Cardiac muscle cell (in vitro differentiated cells and primary cell): ENCODE results near the gene CYBA. TPM values are rescaled to one million over a fixed set of nuclear protein-coding genes. Genes with fewer than 3 reads are reported as not detected.
A peak's percentile ranks its signal among the peaks of the same experiment; 100 is the strongest.

Experiments used
- DNase-seq, 2 donors: peaks; one replicate each; pipeline versions ENCODE4 v3.0.0 to v3.0.0-alpha.2; 2010 to 2017; ENCODE audit warnings: low read depth in 1 of 2, low spot score in 1 of 2
- H3K27ac ChIP-seq: fragments of 200-600 bp; sonication (generic); 2 replicates; pipeline ENCODE4 v1.5.1; 2016
- H3K27me3 ChIP-seq: fragments of 200-600 bp; sonication (generic); 2 replicates; pipeline ENCODE4 v1.6.0; 2016; ENCODE audit warnings: control low read depth
- H3K36me3 ChIP-seq: fragments of 200-600 bp; sonication (generic); 2 replicates; pipeline ENCODE4 v1.5.1; 2016; ENCODE audit warnings: control low read depth
- H3K4me1 ChIP-seq: fragments of 200-600 bp; sonication (generic); 2 replicates; pipeline ENCODE4 v1.8.1; 2017; ENCODE audit warnings: low read depth, mild to moderate bottlenecking, mixed run types
- H3K4me3 ChIP-seq: fragments of 200-600 bp; sonication (generic); 2 replicates; pipeline ENCODE4 v1.5.1; 2016; ENCODE audit warnings: mild to moderate bottlenecking
- H3K9me3 ChIP-seq: fragments of 200-600 bp; sonication (generic); 2 replicates; pipeline ENCODE4 v1.5.1; 2017; ENCODE audit warnings: low read depth, mild to moderate bottlenecking, control low read depth
- CTCF ChIP-seq: IDR thresholded peaks from 2 replicates; pipeline ENCODE4 v1.5.1; 2012; ENCODE audit warnings: low read depth, mild to moderate bottlenecking, low read length
- polyA plus RNA-seq: library from polyadenylated mRNA; unstranded; fragments of >200 nt; fragmentation: Nextera tagmentation; extraction: Ambion mirVana; gene quantifications from 2 replicates; pipeline ENCODE4 v1.2.1, GENCODE V29; 2016
- total RNA-seq: library from RNA; depleted of rRNA; stranded (reverse); fragments of >200 nt; gene quantifications from 2 replicates; pipeline ENCODE4 v1.2.3, GENCODE V29; 2016

CYBA gene
- total and polyA plus RNA-seq, 2 experiments from 2014 or later, result 174 to 233 TPM

- Histone ChIP-seq H3K4me3 (no peak overlapping the region), H3K27me3 (no peaks in the 10 kb centered on the region), H3K36me3 (peaks cover 8% of the 10 kb centered on the region), H3K27ac (no peak overlapping the region), H3K4me1 (peaks cover 6% of the 10 kb centered on the region), H3K9me3 (no peaks in the 10 kb centered on the region)
- TF ChIP-seq CTCF, result no peak
- no peak for DNase-seq
These were observed 2.9 kb upstream of the CYBA start for GRCh38 chr16:88653596-88654362.

GRCh38 chr16:88653101-88653500, 2.2 kb upstream of the CYBA start:
- TF ChIP-seq CTCF, result no peak
- H3K9me3 ChIP-seq, result no peaks in the 10 kb centered on the region
- H3K36me3 ChIP-seq, result peaks cover 8% of the 10 kb centered on the region
- no peak for DNase-seq
- H3K4me1 ChIP-seq, result peaks cover 6% of the 10 kb centered on the region
- H3K27me3 ChIP-seq, result no peaks in the 10 kb centered on the region
- H3K27ac ChIP-seq, result no peak overlapping the region
- no peak overlapping the region for H3K4me3 ChIP-seq

- peaks cover 6% of the 10 kb centered on the region for H3K4me1 ChIP-seq
- H3K27me3 ChIP-seq, result no peaks in the 10 kb centered on the region
- TF ChIP-seq CTCF, result no peak
- no peak overlapping the region for H3K27ac ChIP-seq
- DNase-seq, result no peak
- no peak overlapping the region for H3K4me3 ChIP-seq
- no peaks in the 10 kb centered on the region for H3K9me3 ChIP-seq
- peaks cover 8% of the 10 kb centered on the region for H3K36me3 ChIP-seq
These were observed 1.9 kb upstream of the CYBA start for GRCh38 chr16:88652762-88653063.

GRCh38 chr16:88651989-88652761, 1.3 kb upstream of the CYBA start:
- Histone ChIP-seq H3K9me3 (no peaks in the 10 kb centered on the region), H3K4me3 (no peak overlapping the region), H3K4me1 (peaks cover 6% of the 10 kb centered on the region), H3K27me3 (no peaks in the 10 kb centered on the region), H3K27ac (no peak overlapping the region), H3K36me3 (peaks cover 8% of the 10 kb centered on the region)
- no peak for TF ChIP-seq CTCF
- no peak for DNase-seq

- H3K9me3 ChIP-seq, result no peaks in the 10 kb centered on the region
- DNase-seq, result no peak
- no peaks in the 10 kb centered on the region for H3K27me3 ChIP-seq
- H3K4me3 ChIP-seq, result peak overlapping the region; percentile 63
- H3K4me1 ChIP-seq, result peaks cover 6% of the 10 kb centered on the region
- H3K36me3 ChIP-seq, result peaks cover 8% of the 10 kb centered on the region
- H3K27ac ChIP-seq, result no peak overlapping the region
- no peak for TF ChIP-seq CTCF
These were observed 579 bp upstream of the CYBA start for GRCh38 chr16:88651276-88651988.
